ENCODE measurements around the gene HIVEP3. TPM values are rescaled to one million over a fixed set of nuclear protein-coding genes. Genes with fewer than 3 reads are reported as not detected.
A peak's percentile ranks its signal among the peaks of the same experiment; 100 is the strongest.

Gene HIVEP3
- polyA plus RNA-seq, 1 donor (not counting 4 experiments of a cell fraction or from before 2014, with no cell fraction given): 1.1 TPM

DNA sequence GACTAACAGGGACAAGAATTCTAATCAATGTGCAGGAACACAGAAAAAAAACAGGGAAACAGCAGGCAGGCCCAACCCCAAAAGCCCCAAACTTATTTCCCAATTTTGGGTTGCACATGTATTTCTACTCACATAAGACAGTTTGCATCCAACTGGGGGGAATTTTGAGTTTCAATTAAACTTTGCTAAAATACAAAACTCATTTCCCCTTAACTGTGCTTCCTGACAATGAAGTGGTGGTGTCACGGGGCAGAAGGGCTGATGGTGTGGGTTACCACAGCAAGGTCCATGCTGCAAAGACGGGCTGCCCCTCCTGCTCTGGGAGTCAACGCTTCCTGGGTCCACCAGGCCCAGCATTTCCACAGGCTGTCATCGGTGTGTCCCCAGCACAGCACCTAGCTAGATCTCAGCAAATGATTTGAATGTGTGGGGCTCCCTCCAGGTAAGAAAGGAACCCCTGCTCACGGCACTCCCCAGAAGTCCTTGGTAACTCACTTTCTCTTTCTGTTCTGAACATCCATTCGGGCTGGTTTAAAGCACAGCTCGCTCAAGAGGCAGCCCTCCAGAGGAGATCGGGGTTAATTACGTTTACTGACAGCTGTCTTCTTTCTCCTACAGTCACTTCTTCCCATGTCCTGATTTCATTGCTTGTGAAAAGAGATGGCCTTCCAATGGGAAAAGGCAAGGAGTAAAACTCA, 27.4 kb downstream of the HIVEP3 start:
- Histone ChIP-seq H3K4me2 (ENCODE audit: control insufficient read depth, extremely low read depth, insufficient read depth, low read depth, low read length) (peak overlapping the region; percentile 59), H3K27ac (ENCODE audit: control insufficient read depth, insufficient read depth, low read length) (peak overlapping the region; percentile 34), H3K9me1 (ENCODE audit: control insufficient read depth, extremely low read depth, insufficient read depth, low read length) (no peaks in the 10 kb centered on the region), H3K36me3 (ENCODE audit: control insufficient read depth in 2 of 2, extremely low read depth in 1 of 2, insufficient read depth in 2 of 2, low read length in 2 of 2) (no peaks in the 10 kb centered on the region), H3K9me3 (ENCODE audit: control insufficient read depth, low read depth, low read length) (no peaks in the 10 kb centered on the region), H3K27me3 (ENCODE audit: control insufficient read depth, extremely low read depth, insufficient read depth, low read length) (no peaks in the 10 kb centered on the region), H4K20me1 (ENCODE audit: control insufficient read depth, extremely low read depth, insufficient read depth, low read length) (no peaks in the 10 kb centered on the region), H3K79me2 (ENCODE audit: control insufficient read depth, insufficient read depth, low read length) (no peaks in the 10 kb centered on the region), H2AFZ (ENCODE audit: control insufficient read depth, low read length) (peak overlapping the region; percentile 88), H3K4me1 (ENCODE audit: control insufficient read depth, extremely low read depth, insufficient read depth, low read length) (peaks cover 21% of the 10 kb centered on the region), H3K9ac (ENCODE audit: control insufficient read depth, extremely low read depth, insufficient read depth, low read length) (peak overlapping the region; percentile 42), H3K4me3 (ENCODE audit: control insufficient read depth in 2 of 3, extremely low read depth in 1 of 3, insufficient read depth in 2 of 3, low read depth in 1 of 3, low read length in 3 of 3) (peak overlapping the region in 1 of 3 experiments; percentile 9)
- DNase-seq (ENCODE audit: low read depth, low spot score) (no peak), FAIRE-seq (peak; percentile 80)
- dilution Hi-C loops (cut with MboI; ENCODE audit: extremely low pct_ligation_motif_present, low sequenced_read_pairs): no loop called here
- TF ChIP-seq, protein P1, sequence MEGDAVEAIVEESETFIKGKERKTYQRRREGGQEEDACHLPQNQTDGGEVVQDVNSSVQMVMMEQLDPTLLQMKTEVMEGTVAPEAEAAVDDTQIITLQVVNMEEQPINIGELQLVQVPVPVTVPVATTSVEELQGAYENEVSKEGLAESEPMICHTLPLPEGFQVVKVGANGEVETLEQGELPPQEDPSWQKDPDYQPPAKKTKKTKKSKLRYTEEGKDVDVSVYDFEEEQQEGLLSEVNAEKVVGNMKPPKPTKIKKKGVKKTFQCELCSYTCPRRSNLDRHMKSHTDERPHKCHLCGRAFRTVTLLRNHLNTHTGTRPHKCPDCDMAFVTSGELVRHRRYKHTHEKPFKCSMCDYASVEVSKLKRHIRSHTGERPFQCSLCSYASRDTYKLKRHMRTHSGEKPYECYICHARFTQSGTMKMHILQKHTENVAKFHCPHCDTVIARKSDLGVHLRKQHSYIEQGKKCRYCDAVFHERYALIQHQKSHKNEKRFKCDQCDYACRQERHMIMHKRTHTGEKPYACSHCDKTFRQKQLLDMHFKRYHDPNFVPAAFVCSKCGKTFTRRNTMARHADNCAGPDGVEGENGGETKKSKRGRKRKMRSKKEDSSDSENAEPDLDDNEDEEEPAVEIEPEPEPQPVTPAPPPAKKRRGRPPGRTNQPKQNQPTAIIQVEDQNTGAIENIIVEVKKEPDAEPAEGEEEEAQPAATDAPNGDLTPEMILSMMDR (optimal IDR thresholded peaks at IDR 0.05 in 1 of 3, IDR thresholded peaks at IDR 0.05 in 1 of 3, conservative IDR thresholded peaks at IDR 0.05 in 1 of 3; ENCODE audit: extremely low read depth in 1 of 3, insufficient read depth in 2 of 3, low read length in 3 of 3): peak in 2 of 3 experiments; percentile 15 to 22
- TF ChIP-seq EZH2 (IDR thresholded peaks at IDR 0.05; ENCODE audit: low read length): no peak

DNA sequence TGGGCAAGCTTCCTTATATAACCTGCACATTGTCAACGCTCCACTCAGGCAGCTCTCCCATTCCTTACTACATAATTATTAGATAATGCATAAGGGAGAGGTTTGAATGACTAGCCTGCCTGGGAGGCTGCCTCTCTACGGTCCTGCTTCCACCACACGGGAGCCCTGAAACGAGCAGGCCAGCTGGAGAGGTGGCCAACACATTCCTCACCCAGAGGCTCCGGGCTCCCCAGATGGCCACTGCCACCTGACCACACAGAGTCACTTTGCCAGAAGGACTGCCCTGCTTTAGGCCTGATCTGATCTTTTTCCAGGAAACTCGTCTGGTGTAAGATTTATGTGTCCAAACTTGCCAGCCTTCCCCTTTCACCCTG, 27.9 kb downstream of the HIVEP3 start:
- Histone ChIP-seq H3K9me1 (ENCODE audit: control insufficient read depth, extremely low read depth, insufficient read depth, low read length) (no peaks in the 10 kb centered on the region), H3K9ac (ENCODE audit: control insufficient read depth, extremely low read depth, insufficient read depth, low read length) (peak overlapping the region; percentile 42), H3K4me1 (ENCODE audit: control insufficient read depth, extremely low read depth, insufficient read depth, low read length) (peaks cover 16% of the 10 kb centered on the region), H3K27me3 (ENCODE audit: control insufficient read depth, extremely low read depth, insufficient read depth, low read length) (no peaks in the 10 kb centered on the region), H4K20me1 (ENCODE audit: control insufficient read depth, extremely low read depth, insufficient read depth, low read length) (no peaks in the 10 kb centered on the region), H2AFZ (ENCODE audit: control insufficient read depth, low read length) (peak overlapping the region; percentile 88), H3K9me3 (ENCODE audit: control insufficient read depth, low read depth, low read length) (no peaks in the 10 kb centered on the region), H3K27ac (ENCODE audit: control insufficient read depth, insufficient read depth, low read length) (peak overlapping the region; percentile 34), H3K4me3 (ENCODE audit: control insufficient read depth in 2 of 3, extremely low read depth in 1 of 3, insufficient read depth in 2 of 3, low read depth in 1 of 3, low read length in 3 of 3) (no peak overlapping the region), H3K79me2 (ENCODE audit: control insufficient read depth, insufficient read depth, low read length) (no peaks in the 10 kb centered on the region), H3K4me2 (ENCODE audit: control insufficient read depth, extremely low read depth, insufficient read depth, low read depth, low read length) (peak overlapping the region; percentile 59), H3K36me3 (ENCODE audit: control insufficient read depth in 2 of 2, extremely low read depth in 1 of 2, insufficient read depth in 2 of 2, low read length in 2 of 2) (no peaks in the 10 kb centered on the region)
- no peak for DNase-seq (ENCODE audit: low read depth, low spot score)
- dilution Hi-C loops (cut with MboI; ENCODE audit: extremely low pct_ligation_motif_present, low sequenced_read_pairs): no loop called here
- no peak for TF ChIP-seq EZH2 (IDR thresholded peaks at IDR 0.05; ENCODE audit: low read length)
- TF ChIP-seq, protein P1 (optimal IDR thresholded peaks at IDR 0.05 in 1 of 3, IDR thresholded peaks at IDR 0.05 in 1 of 3, conservative IDR thresholded peaks at IDR 0.05 in 1 of 3; ENCODE audit: extremely low read depth in 1 of 3, insufficient read depth in 2 of 3, low read length in 3 of 3): no peak
- FAIRE-seq: peak; percentile 82

Data from keratinocyte (primary cell).